K562 (cell line): ENCODE data around the gene MSI1.
"Not testable (repeated sequence)": the region's sequence is repeated elsewhere in the genome, so short reads cannot be mapped to it uniquely, and the experiment has no call there.

Source experiments
- BRD9 ChIP-seq: fragments of 450-650 bp; IDR thresholded peaks from 2 replicates; pipeline ENCODE4 v1.6.1; 2018; ENCODE audit warnings: low read depth; ENCODE audit not compliant: partially characterized antibody
- CEBPB ChIP-seq: fragments of 450-650 bp; IDR thresholded peaks from 2 replicates; pipeline ENCODE4 v1.6.1; 2016; ENCODE audit warnings: missing genetic modification characterization, missing compliant biosample characterization
- NR1H2 ChIP-seq: sonication (generic); formaldehyde crosslinking; IDR thresholded peaks from 2 replicates; pipeline ENCODE4 v1.4.0; 2020; ENCODE audit warnings: mild to moderate bottlenecking, missing genetic modification reagents
- POLR2AphosphoS5 ChIP-seq: IDR thresholded peaks from 2 replicates; pipeline ENCODE4 v1.6.1; 2011; ENCODE audit warnings: mild to moderate bottlenecking, low read depth, low read length, moderate library complexity; ENCODE audit not compliant: control insufficient read depth, insufficient read depth
- STAT5B ChIP-seq: fragments of 250-450 bp; sonication (Bioruptor Pico); IDR thresholded peaks from 2 replicates; pipeline ENCODE4 v1.8.0; 2021; ENCODE audit warnings: mild to moderate bottlenecking, inconsistent platforms
- USF1 ChIP-seq: sonication (generic); formaldehyde crosslinking; IDR thresholded peaks from 2 replicates; pipeline ENCODE4 v1.9.0; 2022; ENCODE audit warnings: mild to moderate bottlenecking, missing genetic modification reagents
- ZNF174 ChIP-seq: fragments of 250-450 bp; sonication (Bioruptor Pico); IDR thresholded peaks from 2 replicates; pipeline ENCODE4 v1.4.0; 2020; ENCODE audit warnings: mild to moderate bottlenecking

GRCh38 chr12:120335447-120335846 lies 33.5 kb downstream of the MSI1 start:
- not testable (repeated sequence) for TF ChIP-seq ZNF174; NR1H2; BRD9; CEBPB; POLR2AphosphoS5; USF1 (CRISPR knock-in tag); STAT5B (CRISPR knock-in tag)
